HG02623 (cell line): ENCODE measurements around the gene BBLN.
"Not testable (repeated sequence)": the region's sequence is repeated elsewhere in the genome, so short reads cannot be mapped to it uniquely, and the experiment has no call there.

Source experiments
- ATAC-seq: cut with Tn5 transposase; IDR thresholded peaks from one replicate; pipeline ENCODE4 v1.9.1; 2021; ENCODE audit warnings: moderate library complexity; ENCODE audit not compliant: unreplicated experiment

The BBLN gene

DNA sequence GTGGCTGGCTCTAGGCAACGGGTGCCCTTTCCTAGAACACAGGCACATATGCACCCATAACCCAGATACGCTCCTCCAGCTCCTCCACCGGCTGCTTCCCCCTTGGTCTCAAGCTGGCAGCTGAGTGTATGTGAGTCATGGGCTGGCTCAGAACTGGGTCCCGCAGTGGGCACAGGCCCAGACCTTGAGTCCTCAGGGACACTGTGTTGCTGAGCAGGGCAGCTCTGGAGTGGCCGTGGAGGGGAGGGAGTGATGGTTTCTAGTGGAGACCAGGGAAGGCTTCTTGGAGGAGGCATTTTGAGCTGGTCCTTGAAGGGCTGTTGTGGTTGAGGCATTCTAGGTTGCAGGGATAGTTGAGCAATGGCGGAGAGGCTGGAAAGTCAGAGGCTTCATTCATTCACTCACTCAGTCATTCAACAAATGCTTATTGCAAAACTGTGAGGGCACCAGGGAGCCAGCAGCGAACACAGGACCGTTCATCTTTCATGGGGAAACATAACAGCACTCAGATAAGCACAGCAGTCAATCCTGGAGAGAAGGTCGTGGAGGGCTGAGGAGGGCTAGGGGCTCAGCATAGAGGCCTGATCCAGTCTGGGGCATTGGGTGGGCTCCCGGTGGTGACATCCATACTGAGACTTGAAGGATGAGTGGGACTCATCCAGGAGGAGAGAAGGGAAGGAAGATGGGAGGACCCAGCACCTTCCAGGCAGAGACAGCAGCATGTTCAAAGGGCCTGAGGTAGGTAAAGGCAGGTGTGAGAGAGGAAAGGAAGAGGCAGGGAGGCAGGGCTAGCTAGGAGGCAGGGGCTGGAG, 2.4 kb downstream of the BBLN start:
- ATAC-seq: no peak

DNA sequence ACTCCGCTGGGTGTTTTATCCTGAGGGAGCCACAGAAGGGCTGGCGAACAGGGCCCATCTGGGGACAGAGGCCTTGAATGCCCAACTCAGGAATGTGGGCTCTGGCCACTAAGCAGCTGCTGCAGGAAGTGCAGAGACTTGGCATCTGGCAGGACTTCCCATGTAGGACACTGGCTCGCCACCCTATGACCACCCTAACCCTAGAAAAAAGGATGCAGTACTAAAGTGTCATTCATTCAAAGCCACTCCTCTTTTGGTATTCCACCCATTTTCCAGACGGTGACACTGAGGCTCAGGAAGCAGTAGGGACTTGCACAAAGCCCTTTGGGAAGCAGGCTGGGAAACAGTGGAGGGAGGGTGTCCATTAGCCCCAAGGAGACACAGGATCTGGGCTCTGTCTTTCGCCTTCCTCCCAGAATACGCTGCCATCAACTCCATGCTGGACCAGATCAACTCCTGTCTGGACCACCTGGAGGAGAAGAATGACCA, 3.0 kb downstream of the BBLN start:
- ATAC-seq: no peak

DNA sequence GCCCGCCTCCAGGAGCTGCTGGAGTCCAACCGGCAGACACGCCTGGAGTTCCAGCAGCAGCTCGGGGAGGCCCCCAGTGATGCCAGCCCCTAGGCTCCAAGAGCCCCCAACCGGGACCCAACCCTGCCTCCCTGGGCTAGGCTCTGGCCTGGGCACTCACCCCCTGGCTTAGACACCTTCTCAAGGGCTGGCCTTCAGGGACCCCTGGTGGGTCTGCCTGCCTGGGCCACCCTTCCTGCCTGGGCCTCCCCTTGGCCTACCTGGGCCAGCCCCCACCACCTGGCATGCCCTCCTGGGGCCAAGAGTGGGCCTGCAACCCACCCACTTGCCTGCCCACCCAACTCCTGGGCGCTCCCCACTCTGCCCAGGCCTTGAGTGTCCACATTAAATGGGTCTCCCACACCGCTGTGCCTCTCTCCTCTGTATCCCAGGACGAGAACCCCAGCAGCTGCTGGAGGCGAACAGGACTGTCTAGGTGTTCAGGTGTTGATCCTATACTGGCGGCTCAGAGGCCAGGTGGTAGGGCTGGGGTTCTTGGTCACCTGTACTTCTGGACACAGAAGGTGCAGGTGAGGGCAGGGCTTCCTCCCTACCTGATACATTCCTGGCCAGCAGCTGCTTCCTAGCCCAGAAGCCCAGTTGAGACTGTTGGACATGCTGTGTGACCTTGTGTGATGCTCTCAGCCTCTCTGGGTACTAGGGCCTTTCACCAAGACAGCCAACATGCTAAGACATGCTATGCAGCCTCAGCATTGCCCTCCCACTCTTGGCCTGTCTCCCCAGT, 3.6 kb downstream of the BBLN start:
- ATAC-seq: no peak

DNA sequence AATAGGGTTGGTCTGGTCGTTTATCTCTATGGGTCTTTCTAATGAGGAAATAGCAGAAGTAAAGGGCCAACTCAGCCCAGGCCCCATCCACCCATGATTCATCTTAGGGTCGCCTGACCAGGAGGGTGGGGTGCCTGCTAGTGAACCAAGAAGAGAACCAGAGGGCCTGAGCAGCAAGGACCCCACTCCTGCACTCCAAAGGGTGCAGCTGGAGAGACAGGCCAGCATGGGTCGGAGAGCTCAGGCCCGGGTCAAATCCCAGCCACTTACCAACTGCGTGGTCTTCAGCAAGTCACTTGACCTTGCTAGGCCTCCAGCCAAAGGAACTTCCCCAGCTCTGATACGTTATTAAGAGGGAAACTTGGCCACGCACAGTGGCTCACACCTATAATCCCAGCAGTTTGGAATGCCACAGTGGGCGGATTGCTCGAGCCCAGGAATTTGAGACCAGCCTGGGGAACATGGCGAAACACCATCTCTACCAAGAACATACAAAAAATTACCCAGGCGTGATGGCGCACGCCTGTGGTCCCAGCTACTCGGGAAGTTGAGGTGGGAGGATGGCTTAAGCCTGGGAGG, 4.3 kb downstream of the BBLN start:
- ATAC-seq: no peak

DNA sequence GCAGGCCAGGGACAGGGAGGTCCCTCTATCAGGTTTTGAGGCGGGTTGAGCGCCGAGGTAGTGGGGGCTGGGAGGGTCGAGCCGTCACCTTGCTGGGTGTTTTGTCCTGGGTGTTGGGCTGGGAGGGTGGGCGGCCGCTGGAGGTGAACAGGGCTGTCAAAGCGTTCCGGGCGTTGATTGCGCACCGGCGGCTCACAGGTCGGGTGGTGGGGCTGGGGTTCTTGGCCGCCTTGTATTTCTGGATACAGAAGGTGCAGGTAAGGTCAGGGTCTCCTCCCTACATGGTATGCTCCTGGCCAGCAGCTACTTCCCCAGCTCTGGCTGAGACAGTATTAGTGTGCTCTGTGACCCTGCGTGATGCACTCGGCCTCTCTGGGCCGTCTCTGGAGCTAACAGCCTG, 6.1 kb downstream of the BBLN start:
- ATAC-seq: no peak

DNA sequence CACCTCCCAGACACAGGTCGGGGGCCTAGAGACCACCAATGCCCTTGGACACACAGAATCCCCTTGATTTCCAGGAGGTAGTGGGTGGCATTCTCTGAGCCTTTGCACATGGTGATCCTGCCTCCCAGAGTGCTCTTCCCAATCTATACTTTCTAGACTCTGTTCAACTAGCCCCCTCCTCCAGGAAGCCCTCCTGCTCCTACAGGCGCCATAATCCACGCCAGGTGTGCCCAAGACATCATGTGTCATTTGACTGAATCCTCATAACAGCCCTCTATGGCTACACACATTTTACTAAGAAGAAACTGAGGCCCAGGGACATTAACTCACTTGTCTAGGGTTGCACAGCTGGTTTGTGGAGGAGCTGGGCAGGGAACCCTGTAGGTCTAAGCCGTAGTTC, 7.1 kb downstream of the BBLN start:
- no peak for ATAC-seq

DNA sequence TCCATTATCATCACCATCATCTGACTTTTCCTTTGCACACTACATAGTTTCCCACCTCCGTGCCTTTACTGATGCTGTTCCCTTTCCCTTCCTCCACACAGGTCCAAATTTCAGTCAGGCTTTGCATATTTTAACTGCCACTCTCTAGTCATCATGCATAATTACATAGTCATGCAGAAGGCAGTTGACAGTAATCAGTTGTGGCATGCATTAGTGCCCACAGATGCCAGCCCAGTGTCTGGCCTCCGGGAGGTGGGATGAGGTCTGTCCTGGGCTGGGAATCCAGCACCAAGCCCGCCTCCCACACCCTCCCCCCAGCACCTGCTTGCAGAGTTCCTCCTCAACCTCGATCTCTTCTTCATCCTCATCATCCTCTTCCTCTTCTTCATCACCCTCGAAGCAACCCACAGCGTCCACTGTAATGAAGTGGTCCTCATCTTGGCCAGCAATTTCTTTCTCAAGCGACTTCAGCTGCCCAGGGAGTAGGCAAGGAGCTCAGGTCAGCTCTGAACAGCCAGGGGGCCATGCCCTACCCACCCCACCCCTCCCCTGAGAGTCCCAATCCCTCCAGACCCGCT, 8.8 kb downstream of the BBLN start:
- ATAC-seq: no peak

DNA sequence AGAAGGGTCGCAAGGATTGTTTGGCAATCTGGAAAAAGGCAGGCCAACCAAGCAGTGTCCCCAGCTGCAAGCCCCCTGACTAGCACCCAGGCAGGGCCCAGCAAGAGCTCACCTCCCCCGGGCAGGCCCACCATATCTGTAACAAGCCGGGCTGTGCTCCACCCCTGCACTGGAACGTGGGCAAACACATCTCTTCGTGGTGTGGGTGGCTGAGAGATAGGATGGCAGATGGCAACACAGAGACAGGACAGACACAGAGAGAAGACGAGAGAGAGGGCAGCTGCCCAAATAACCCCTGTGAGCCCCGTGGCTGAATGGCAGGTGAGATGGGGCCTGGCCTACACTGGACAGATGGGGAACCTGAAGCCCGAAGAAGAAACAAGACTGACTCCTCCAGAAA, 9.4 kb downstream of the BBLN start:
- no peak for ATAC-seq

DNA sequence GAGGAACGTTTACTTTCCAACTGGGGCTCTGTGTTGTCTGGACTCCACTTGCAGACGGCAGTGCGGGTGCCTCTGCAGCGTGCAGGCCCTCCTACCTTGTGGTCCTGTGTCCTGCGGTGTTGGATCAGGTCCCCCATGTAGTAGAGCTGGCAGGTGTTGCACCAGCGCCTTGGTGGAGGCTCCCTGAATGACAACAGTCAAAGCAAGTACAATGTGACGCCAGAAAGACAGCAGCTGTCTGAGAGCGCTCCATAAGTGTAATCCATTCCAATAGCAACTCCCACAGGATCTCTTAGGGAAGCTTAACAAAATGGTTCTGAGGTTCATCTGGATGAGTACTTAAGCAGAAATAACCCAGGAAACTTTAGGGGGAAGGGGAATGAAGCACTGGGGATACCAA, 9.9 kb downstream of the BBLN start:
- no peak for ATAC-seq

DNA sequence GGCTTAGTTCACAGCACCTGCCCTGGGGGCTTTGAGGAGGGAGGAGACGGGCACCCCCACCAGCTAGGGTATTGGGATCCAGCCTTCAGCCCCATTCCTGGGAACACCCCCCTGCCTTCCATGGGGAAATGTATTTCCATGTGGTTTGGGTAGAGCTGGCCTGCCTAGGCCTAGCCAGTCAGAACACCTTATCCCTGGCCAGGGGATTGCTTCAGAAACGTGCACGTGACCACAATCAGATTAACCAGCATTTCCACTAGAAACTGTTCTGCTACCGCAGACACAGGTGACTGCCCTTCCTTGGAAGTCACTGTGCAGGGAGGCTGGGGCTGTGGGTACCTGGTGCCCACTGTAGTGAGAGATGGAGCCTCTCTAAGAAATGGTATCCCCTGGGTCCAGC, 14.0 kb downstream of the BBLN start:
- no peak for ATAC-seq

DNA sequence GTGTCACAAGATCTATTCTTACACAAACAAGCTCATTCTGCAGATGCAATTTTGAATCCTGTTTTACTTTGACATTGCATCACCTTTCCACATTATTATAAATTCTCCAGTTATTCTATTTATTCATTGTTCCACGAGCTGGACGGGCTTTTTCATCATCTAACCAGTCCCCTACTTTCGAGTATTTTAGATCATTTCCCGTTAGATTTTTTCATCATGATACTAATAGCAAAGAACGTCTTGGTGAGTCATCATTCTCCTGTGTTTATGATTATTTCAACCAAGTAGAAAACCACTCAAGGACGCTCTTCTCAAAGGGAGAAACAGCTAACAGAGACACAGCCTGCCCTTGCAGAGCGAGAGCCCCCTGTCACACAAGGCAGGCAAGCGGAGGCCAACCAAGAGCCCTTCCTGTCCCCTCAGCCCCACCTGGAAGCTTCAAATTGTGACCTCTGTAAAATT, 15.1 kb downstream of the BBLN start:
- no peak for ATAC-seq

DNA sequence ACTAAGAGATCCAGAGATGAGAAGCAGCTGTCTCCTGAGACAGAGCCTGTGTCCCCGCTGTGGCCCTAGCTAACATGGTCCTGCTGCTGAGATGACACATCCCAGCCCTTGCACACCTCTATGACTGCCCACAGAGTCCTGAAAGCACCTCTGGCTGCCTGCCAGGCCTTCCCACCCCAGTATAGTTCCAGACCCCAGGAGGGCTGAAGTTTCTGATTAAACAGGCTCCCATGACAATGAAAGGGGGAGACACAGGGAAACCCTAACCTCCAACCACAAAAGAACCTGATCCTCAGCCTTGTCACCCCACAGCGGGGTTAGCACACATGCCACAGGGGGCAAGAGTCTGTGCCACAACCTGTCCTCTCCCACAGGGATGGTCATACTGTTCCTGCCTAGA, 15.7 kb downstream of the BBLN start:
- no peak for ATAC-seq

DNA sequence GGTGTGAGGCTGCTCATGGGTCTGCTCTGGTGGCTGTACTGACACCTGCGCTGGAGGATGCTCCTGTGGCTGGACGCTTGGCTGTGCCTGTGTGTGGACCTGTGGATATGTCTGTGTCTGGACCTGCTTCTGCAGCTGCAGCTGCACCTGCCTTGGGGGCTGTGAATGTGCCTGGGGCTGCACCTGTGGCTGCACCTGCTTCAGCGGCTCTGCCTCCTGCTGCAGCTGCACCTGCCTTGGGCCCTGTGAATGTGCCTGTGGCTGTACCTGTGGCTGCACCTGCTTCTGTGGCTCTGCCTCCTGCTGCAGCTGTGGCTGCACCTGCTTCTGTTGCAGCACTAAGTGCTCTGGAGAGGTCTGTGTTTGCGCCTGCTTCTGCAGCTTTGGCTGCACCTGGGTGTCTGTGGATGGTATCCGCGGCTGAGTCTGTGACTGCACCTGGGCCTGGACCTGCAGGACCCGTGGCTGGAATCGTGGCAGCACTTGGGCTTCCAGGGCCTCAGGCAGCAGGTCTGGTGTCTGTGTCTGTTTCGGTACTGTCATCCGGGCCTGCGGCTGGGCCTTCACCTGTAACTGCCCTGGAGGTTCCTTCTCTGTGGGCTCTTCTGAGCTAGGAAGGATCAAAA, 18.9 kb downstream of the BBLN start:
- no peak for ATAC-seq

DNA sequence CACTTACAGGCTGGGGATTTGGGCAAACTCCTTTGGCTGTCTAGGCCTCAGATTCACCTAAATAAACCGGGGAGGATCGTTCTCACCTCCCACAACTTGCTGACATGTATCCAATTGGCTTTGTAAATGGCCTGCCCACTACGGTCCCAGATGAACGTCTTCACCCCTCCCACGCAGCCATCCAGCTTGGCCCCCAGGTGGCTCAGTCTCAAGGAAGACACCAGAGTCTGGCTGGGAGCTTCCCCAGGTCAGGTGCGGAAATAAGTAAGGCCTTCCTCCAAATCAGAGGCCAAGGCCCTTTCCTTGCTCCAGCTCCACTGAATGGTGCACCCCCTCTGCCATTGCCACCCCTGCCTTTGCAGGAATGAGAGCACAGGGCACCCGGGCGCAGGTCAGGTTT, 19.9 kb downstream of the BBLN start:
- ATAC-seq: no peak

DNA sequence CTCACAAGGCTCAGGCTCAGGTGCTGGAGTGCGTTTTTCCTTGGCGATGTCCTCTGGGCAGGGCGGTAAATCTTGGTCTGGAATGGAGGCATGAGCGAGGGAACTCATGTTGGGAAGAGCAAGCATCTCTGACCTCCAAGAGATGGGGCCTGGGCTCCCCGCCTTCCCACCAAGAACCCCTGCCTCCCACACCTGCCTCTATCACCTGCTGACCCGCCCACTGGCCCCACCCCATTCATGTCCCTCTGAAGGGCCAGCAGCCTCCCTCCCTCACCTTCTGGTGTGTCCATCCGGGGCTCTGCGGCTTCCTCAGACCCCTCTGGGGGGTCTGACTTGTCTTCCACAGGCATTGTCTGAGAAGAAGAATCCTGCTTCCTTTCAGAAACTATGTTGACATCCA, 20.4 kb downstream of the BBLN start:
- no peak for ATAC-seq

DNA sequence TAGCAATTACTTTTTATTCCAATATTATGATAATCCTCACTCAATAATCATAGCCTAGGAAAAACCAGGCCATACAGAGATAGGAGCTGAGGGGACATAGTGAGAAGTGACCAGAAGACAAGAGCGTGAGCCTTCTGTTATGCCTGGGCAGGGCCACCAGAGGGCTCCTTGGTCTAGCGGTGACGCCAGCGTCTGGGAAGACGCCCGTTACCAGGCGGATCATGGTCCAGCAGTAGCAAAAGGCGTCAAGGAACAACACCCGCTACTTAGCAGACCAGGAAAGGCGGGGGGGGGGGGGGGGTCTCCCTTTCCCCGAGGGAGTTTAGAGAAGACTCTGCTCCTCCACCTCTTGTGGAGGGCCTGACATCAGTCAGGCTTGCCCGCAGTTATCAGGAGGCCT, 21.4 kb downstream of the BBLN start:
- ATAC-seq: not testable (repeated sequence)

DNA sequence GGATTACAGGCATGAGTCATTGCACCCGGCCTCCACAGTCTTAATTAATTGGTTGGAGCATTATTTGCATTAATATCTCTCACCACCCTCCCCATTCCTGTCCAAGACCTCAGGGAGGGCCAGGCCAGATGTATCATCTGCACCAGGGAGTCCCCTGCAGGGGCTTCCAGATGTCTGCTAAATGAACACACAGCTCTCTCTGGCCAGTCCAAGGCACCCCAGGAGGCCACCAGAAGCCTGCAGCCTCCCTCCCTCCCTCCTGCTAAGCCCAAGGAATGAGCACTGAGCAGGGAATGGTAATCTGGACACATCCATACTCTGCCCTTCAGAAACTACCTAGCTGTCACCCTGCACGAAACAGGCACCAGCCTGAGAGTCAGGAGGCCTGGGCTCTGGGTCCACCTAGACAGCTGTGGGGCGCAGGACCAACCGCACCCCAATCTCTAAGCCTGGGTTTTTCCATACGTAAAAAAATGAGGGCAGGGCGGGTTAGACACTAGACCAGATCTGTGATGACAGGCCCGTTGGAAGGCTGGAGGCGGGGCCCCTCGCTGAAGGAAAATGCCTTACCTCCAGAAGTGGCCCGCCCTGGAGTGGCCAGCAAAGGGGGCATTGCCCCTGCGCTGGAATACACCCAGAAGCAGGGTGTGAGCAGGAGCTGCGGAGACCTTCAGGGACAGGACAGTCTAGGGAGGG, 23.0 kb downstream of the BBLN start:
- ATAC-seq: no peak

DNA sequence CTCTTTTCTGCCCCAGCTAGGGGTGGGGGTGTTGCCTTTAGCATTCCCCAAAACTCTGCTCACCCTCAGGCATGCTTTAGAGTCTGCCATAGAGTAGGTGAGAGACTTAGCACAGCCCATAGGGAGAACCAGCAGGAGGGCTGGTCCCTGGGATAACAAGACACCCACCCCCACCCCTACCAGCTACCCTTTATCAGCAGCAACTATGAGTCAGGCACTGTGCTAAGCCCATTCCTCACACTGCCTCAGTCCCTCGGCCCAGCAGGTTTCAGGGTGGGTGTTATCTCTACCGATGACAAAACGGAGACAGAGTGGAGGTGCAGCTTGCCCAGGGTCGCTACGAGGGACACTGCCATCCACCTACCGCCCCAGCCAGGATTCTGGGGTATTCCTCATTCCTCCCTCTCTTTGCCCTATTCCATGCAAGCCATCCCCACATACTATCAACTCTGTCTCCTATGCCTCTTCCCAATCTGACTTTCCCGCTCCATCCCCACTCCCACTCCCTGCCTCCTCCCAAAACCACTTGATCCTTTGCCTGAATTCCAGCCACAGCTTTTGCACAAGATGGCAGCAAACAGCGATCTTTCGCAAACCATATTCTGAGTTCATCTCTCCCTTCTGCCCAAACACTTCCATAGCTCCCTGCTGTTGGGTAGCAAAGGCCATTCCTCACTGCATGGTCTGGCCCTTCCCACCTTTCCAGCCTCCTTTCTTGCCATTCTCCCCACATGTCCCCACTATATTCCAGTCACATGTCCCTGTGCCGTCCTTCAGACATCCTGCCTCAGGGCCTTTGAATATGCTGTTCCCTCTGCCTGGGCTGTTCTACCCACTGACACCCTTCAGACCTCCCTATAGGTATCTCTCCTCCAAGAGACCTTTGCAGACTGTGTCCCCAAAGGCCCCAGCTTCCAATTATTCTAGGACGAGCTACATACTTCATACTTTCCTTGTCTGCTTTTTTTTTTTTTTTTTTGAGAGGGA, 26.2 kb downstream of the BBLN start:
- ATAC-seq: no peak

DNA sequence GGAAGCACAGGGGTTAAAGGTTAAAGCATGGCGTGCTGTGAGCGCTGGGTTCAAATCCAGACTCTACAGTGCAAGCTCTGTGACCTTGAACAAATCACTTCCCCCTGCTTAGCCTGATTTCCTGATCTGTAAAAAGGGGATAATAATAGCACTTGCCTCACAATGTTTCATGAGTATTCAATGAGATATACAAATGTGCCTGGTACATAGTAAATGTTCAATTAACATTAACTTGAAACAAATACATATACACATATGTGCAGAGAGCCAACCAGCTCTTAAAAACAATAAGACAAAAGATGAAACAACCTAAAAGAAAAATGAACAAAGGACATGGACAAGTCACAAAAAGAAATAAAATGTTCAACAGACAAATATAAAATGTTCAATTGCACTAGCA, 27.3 kb downstream of the BBLN start:
- no peak for ATAC-seq
